ENCODE data around the gene DAAM2.

The DAAM2 gene

GRCh38 chr6:39910744-39911143 lies 118.6 kb downstream of the DAAM2 start:
- no peak for DNase-seq (ENCODE audit: low read depth, low spot score)
- Histone ChIP-seq H3K4me3 (ENCODE audit: insufficient read length, low read depth) (no peak overlapping the region), H3K27me3 (ENCODE audit: insufficient read depth, insufficient read length) (no peaks in the 10 kb centered on the region), H3K9ac (ENCODE audit: insufficient read length, low read depth) (no peak overlapping the region), H3K4me1 (ENCODE audit: insufficient read depth, insufficient read length) (no peaks in the 10 kb centered on the region), H3K9me3 (ENCODE audit: insufficient read depth, low read length) (no peaks in the 10 kb centered on the region), H3K36me3 (ENCODE audit: insufficient read depth, insufficient read length, low read length) (peaks cover 62% of the 10 kb centered on the region)
- TF ChIP-seq YY1 (IDR thresholded peaks at IDR 0.05; ENCODE audit: insufficient read depth, insufficient read length) = no peak
- TF ChIP-seq SUZ12 (IDR thresholded peaks at IDR 0.05; ENCODE audit: extremely low read depth, insufficient read depth, insufficient read length) = no peak
- no peak for TF ChIP-seq ZNF274 (IDR thresholded peaks at IDR 0.05; ENCODE audit: low read depth, low read length)

DNA sequence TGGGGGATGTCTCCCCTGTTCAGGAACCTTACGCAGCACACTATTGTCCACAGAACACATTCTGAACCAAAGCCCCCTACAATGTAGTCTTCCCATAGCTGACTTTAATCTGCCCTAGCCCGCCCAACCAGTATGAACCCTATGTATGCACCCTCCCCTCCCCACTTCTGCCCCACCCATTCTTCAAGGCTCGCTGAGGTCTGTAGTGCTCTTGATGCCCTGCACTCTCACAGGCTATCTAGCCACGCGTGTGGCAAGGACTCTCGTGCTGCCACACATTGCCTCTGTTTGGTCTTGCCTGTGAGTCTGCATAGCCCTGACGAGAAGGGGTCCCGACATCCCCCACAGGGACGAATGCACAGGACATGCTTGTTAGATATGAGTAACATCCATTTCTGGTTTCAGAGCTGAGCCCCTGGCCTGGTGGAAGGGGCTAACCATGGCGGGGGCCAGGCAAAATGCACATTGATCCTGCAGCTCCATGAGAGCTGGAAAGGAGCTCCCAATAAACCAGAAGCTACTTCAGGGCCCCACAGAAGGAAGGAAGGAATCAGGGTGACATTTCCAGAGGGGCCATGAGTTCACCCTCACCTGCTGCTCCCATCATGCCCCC lies 119.4 kb downstream of the DAAM2 start:
- Histone ChIP-seq H3K36me3 (ENCODE audit: insufficient read depth, insufficient read length, low read length) (peaks cover 60% of the 10 kb centered on the region), H3K27me3 (ENCODE audit: insufficient read depth, insufficient read length) (no peaks in the 10 kb centered on the region)
- no peak for DNase-seq (ENCODE audit: low read depth, low spot score)

GRCh38 chr6:39912446-39912845 lies 120.3 kb downstream of the DAAM2 start:
- H3K9ac ChIP-seq (ENCODE audit: insufficient read length, low read depth) = no peak overlapping the region
- DNase-seq (ENCODE audit: low read depth, low spot score) = no peak
- H3K27me3 ChIP-seq (ENCODE audit: insufficient read depth, insufficient read length) = no peaks in the 10 kb centered on the region
- no peak overlapping the region for H3K4me3 ChIP-seq (ENCODE audit: insufficient read length, low read depth)
- no peaks in the 10 kb centered on the region for H3K9me3 ChIP-seq (ENCODE audit: insufficient read depth, low read length)
- peaks cover 59% of the 10 kb centered on the region for H3K36me3 ChIP-seq (ENCODE audit: insufficient read depth, insufficient read length, low read length)
- H3K4me1 ChIP-seq (ENCODE audit: insufficient read depth, insufficient read length) = no peaks in the 10 kb centered on the region
- TF ChIP-seq ZNF274 (IDR thresholded peaks at IDR 0.05; ENCODE audit: low read depth, low read length) = no peak
- no peak for TF ChIP-seq YY1 (IDR thresholded peaks at IDR 0.05; ENCODE audit: insufficient read depth, insufficient read length)
- TF ChIP-seq SUZ12 (IDR thresholded peaks at IDR 0.05; ENCODE audit: extremely low read depth, insufficient read depth, insufficient read length) = no peak

More for the DNA sequence above, 119.4 kb downstream of the DAAM2 start:
- Histone ChIP-seq H3K9ac (ENCODE audit: insufficient read length, low read depth) (no peak overlapping the region), H3K4me1 (ENCODE audit: insufficient read depth, insufficient read length) (no peaks in the 10 kb centered on the region), H3K9me3 (ENCODE audit: insufficient read depth, low read length) (no peaks in the 10 kb centered on the region), H3K4me3 (ENCODE audit: insufficient read length, low read depth) (no peak overlapping the region)
- no peak for TF ChIP-seq SUZ12 (IDR thresholded peaks at IDR 0.05; ENCODE audit: extremely low read depth, insufficient read depth, insufficient read length)
- no peak for TF ChIP-seq YY1 (IDR thresholded peaks at IDR 0.05; ENCODE audit: insufficient read depth, insufficient read length)
- no peak for TF ChIP-seq ZNF274 (IDR thresholded peaks at IDR 0.05; ENCODE audit: low read depth, low read length)

DNA sequence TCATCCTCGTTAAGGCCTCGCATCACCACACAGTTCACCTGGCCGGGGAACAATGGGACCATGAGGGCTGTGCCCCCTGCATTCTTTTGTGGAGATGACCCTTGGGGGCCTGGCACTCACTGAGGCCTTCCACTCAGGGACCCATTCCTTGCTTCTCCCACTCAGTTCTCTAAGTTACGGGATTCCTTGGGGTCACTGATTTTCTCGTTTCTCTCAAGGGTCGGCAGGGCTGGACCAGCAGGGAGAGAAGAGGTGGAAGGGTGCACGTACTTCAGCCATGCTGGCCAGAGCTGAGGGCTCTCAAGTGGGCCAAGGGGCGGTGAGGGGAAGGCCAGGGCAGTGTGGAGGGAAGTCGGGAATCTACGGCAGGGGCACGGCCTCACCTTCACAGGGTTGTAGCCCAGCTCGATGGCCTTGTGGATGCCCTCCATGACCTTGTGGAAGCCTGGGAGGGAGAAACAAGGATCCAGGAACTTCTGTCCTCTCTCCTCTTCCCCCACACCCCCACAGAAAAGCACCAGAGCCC lies 121.3 kb downstream of the DAAM2 start:
- H3K9ac ChIP-seq (ENCODE audit: insufficient read length, low read depth) = no peak overlapping the region
- TF ChIP-seq ZNF274 (IDR thresholded peaks at IDR 0.05; ENCODE audit: low read depth, low read length) (no peak), SUZ12 (IDR thresholded peaks at IDR 0.05; ENCODE audit: extremely low read depth, insufficient read depth, insufficient read length) (no peak), YY1 (IDR thresholded peaks at IDR 0.05; ENCODE audit: insufficient read depth, insufficient read length) (no peak)
- H3K9me3 ChIP-seq (ENCODE audit: insufficient read depth, low read length) = no peaks in the 10 kb centered on the region
- H3K4me1 ChIP-seq (ENCODE audit: insufficient read depth, insufficient read length) = no peaks in the 10 kb centered on the region
- no peaks in the 10 kb centered on the region for H3K27me3 ChIP-seq (ENCODE audit: insufficient read depth, insufficient read length)
- DNase-seq (ENCODE audit: low read depth, low spot score) = no peak
- no peak overlapping the region for H3K4me3 ChIP-seq (ENCODE audit: insufficient read length, low read depth)
- peaks cover 52% of the 10 kb centered on the region for H3K36me3 ChIP-seq (ENCODE audit: insufficient read depth, insufficient read length, low read length)

DNA sequence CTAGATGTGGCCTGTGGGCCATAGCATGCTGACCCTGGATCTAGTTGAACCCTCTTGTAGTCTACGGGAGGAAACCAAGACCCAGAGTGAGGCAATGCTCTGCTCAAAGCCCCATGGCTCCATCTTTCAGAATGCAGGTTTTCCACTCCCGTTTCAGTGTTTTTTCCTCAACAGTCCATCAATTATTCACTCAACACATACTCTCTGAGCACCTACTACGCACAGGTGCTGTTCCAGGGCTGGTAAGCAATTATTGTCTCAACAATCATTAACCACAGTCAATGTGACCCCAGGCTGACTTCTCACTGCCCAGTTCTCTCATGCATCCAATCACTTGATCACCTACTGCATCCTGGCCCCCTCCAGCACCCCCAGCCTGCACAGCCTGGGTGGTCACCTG lies 122.1 kb downstream of the DAAM2 start:
- peaks cover 52% of the 10 kb centered on the region for H3K36me3 ChIP-seq (ENCODE audit: insufficient read depth, insufficient read length, low read length)
- no peak overlapping the region for H3K9ac ChIP-seq (ENCODE audit: insufficient read length, low read depth)
- TF ChIP-seq YY1 (IDR thresholded peaks at IDR 0.05; ENCODE audit: insufficient read depth, insufficient read length) = no peak
- TF ChIP-seq SUZ12 (IDR thresholded peaks at IDR 0.05; ENCODE audit: extremely low read depth, insufficient read depth, insufficient read length) = no peak
- TF ChIP-seq ZNF274 (IDR thresholded peaks at IDR 0.05; ENCODE audit: low read depth, low read length) = no peak
- no peak overlapping the region for H3K4me3 ChIP-seq (ENCODE audit: insufficient read length, low read depth)
- no peak for DNase-seq (ENCODE audit: low read depth, low spot score)
- H3K9me3 ChIP-seq (ENCODE audit: insufficient read depth, low read length) = no peaks in the 10 kb centered on the region
- H3K27me3 ChIP-seq (ENCODE audit: insufficient read depth, insufficient read length) = no peaks in the 10 kb centered on the region
- H3K4me1 ChIP-seq (ENCODE audit: insufficient read depth, insufficient read length) = no peaks in the 10 kb centered on the region

- no peaks in the 10 kb centered on the region for H3K9me3 ChIP-seq (ENCODE audit: insufficient read depth, low read length)
- H3K4me1 ChIP-seq (ENCODE audit: insufficient read depth, insufficient read length) = no peaks in the 10 kb centered on the region
- no peak for TF ChIP-seq YY1 (IDR thresholded peaks at IDR 0.05; ENCODE audit: insufficient read depth, insufficient read length)
- TF ChIP-seq SUZ12 (IDR thresholded peaks at IDR 0.05; ENCODE audit: extremely low read depth, insufficient read depth, insufficient read length) = no peak
- no peak for TF ChIP-seq ZNF274 (IDR thresholded peaks at IDR 0.05; ENCODE audit: low read depth, low read length)
- H3K9ac ChIP-seq (ENCODE audit: insufficient read length, low read depth) = no peak overlapping the region
- H3K4me3 ChIP-seq (ENCODE audit: insufficient read length, low read depth) = no peak overlapping the region
- no peaks in the 10 kb centered on the region for H3K27me3 ChIP-seq (ENCODE audit: insufficient read depth, insufficient read length)
- no peak for DNase-seq (ENCODE audit: low read depth, low spot score)
- H3K36me3 ChIP-seq (ENCODE audit: insufficient read depth, insufficient read length, low read length) = peaks cover 44% of the 10 kb centered on the region
Measured at GRCh38 chr6:39915866-39916265, 123.7 kb downstream of the DAAM2 start.

DNA sequence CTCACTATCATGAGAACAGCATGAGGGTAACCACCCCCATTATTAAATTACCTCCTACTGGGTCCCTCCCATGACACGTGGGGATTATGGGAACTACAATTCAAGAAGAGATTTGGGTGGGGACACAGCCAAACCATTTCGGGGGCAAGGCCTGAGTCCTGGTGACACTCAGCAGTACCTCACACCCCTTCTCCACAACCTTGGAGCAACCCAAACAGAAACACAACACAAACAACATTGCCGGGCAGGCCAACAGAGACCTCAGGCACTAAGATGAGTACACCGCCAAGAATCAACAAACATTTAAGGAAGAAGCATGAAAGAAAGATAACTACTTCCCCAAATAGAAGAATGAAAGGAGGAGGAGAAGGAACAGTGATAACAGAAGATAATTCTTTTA lies 125.2 kb downstream of the DAAM2 start:
- Histone ChIP-seq H3K9me3 (ENCODE audit: insufficient read depth, low read length) (no peaks in the 10 kb centered on the region), H3K27me3 (ENCODE audit: insufficient read depth, insufficient read length) (no peaks in the 10 kb centered on the region), H3K36me3 (ENCODE audit: insufficient read depth, insufficient read length, low read length) (peaks cover 39% of the 10 kb centered on the region), H3K4me3 (ENCODE audit: insufficient read length, low read depth) (no peak overlapping the region), H3K9ac (ENCODE audit: insufficient read length, low read depth) (no peak overlapping the region), H3K4me1 (ENCODE audit: insufficient read depth, insufficient read length) (no peaks in the 10 kb centered on the region)
- TF ChIP-seq ZNF274 (IDR thresholded peaks at IDR 0.05; ENCODE audit: low read depth, low read length) (no peak), SUZ12 (IDR thresholded peaks at IDR 0.05; ENCODE audit: extremely low read depth, insufficient read depth, insufficient read length) (no peak), YY1 (IDR thresholded peaks at IDR 0.05; ENCODE audit: insufficient read depth, insufficient read length) (no peak)
- no peak for DNase-seq (ENCODE audit: low read depth, low spot score)

All from NT2/D1 (cell line).